Fibroblast of lung (primary cell): ENCODE measurements around the gene ERI3.

Experiments used
- CTCF ChIP-seq, 2 donors: IDR thresholded peaks in 1 of 2; conservative IDR thresholded peaks in 1 of 2; 1 replicate in 1 of 2; 2 replicates in 1 of 2; pipeline ENCODE4 v1.5.1; 2011 to 2012; ENCODE audit warnings: low read length in 2 of 2, control low read depth in 1 of 2, inconsistent platforms in 1 of 2, low read depth in 1 of 2, mild to moderate bottlenecking in 1 of 2
- EZH2 ChIP-seq: IDR thresholded peaks from 2 replicates; pipeline ENCODE4 v1.5.1; 2012; ENCODE audit warnings: low read length, control low read depth, mild to moderate bottlenecking; ENCODE audit errors: missing control alignments

- no peak for TF ChIP-seq CTCF (conservative IDR thresholded peaks at IDR 0.05 in 1 of 2, IDR thresholded peaks at IDR 0.05 in 1 of 2; ENCODE audit: low read depth in 1 of 2, low read length in 2 of 2)
- no peak for TF ChIP-seq EZH2
These were observed 132.5 kb downstream of the ERI3 start for GRCh38 chr1:44222397-44223186.
